Stimulated activated CD4-positive, alpha-beta T cell treated with anti-CD3 and anti-CD28 coated beads, Interleukin-1b, Interleukin-23, amount 100 ng/mL, for 1 hour (primary cell): ENCODE data around the gene SLC27A4.

Source experiments
- DNase-seq, 2 donors: peaks; one replicate each; pipeline ENCODE4 v3.0.0-alpha.2; 2020; ENCODE audit warnings: low read depth in 2 of 2

The SLC27A4 gene

DNA sequence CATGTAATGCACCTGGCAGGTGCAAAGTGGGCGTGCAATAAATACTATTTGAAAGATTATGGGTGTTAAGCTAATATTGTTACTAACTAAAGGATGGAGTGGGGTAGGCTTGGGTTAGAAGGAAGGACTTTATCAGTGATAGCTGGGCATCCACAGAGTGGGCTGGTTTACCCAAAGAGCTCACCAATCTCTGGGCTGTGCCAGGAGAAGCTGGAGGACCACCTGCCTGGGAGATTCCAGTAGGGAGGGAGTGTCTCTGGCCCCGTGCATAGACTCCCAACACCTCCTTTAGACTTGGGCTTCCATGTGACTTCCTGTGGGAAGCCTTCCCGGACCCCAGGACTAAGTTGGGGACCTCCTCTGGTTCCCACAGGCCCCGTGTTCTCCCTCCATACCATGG, 25.2 kb downstream of the SLC27A4 start:
- DNase-seq: no peak

DNA sequence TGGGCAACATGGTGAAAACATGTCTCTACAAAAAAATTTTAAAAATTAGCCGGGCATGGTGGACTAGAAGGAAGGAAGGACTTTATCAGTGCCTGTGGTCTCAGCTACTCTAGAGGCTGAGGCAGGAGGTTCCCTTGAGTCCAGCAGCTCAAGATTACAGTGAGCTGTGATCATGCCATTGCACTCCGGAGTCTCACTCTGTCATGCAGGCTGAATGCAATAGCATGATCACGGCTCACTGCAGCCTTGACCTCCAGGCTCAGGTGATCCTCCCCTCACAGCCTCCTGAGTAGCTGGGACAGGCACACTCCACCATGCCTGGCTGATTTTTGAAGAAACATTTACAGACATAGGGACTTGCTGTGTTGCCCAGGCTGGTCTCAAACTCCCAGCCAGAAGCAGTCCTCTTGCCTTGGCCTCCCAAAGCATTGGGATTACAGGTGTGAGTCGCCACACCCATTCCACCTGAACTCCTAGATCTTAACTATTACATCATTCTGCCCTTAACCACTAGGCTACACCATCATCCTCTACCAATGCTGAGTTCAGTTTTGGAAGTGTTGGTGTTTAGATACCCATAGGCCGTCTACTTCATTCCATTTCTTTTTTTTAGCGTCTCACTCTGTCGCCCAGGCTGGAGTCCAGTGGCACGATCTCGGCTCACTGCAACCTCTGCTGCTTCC, 28.8 kb downstream of the SLC27A4 start:
- no peak for DNase-seq

DNA sequence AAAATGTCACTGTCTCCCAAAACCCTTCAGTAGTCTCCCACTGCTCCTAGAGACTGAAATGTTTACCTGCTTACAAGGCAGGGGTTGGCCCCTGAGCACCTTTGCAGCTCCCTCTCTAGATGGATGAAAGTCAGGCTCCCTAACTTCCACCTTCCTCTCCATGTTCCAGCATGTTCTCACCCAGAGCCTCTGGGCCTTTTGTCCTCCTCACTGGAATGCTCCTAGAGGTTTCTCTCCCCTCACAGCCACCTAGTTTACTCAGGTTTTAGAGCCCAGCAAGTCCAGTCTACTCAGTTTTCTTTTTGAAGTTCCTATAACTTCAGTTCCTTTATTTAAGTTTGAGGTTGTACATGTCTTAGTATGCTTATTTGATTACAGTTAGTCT, 30.0 kb downstream of the SLC27A4 start:
- no peak for DNase-seq

DNA sequence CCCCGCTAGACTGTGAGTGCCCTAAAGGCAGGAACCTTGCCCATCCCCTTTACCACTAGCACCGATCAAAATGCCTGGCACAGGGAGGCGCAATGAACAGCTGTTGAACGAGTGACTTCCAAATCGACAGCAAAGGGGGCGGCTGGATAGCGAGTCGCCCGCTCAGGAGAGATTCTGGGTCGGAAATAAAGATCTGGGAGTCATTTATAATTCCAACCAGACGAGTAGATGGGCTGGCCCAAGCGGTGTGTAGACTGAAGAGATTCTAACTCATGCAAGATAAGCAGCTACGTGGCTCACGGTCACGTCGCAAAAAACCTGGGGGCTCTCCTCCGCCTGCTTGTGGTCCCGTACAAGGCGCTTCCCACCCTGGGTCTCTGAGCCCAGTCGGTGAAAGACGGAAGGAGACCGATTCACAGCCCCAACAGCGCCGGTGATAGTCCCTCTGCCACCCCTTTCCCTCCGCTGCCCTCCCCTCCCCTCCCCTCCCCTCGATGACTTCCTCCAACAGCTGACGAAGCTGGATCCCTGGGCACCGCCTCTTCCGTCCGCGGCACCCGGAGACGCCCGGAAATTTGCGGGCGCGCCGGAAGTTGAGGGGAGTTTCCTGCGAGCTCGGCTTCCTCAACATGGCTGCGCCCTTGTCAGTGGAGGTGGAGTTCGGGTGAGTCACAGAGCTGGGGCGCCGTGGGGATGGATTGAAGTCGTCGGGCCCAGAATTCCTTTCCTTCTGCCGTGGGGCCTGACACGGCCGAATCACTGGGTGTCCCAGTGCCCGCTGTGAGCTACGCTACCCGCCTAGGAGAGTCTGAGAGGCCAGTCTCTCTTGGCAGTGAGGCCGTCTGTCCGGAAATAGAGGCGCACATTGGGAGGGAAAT, 30.7 kb downstream of the SLC27A4 start, which contains the start of gene URM1:
TSS of gene URM1 (plus strand) at position 623 of the 878 bp plus-strand sequence. CDS start at position 630, 7 bp downstream.
- DNase-seq: peak; percentile 80 to 86

DNA sequence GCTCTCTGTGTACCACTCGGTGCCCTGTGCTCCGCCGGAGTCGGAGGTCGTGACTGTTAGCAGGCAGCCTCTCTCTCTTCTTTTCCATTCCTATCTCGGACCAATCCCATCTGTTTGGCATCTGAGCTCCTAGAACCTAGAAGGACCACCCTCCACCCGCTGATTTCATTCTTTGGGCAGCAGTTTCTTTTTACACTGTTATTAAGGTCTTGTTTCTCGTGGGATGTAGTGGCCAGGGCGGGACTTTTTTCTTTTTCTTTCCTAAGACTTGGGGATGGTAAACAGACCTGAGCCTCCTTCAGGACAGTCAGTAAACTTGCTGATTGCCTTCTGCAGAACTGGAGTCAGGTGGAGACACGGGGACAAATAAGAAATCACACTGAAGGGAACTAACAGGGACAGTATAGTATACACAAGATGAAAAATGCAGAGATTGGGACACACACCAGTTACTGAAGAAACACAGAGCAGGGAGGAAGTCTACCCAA, 31.3 kb downstream of the SLC27A4 start:
- no peak for DNase-seq

DNA sequence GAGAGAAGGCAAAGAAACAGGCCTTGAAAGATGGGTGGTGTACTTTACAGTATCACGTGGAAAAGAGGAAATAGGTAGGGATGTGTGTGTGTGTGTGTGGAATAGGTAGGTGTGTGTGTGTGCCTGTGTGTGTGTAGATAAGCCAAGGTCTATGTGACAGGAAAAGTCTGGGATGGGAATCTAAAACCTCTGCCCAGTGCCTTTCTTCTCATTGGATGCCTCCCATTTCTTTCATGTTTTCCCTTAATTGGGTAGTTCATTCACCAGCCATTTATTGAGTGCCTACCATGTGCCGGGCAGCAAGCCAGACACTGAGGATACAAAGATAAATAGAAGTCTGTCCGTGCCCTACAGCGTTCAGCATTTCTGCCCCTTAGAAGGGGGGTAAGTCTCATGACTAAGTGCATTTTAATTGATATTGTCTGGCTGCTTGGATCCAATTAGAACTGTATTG, 31.9 kb downstream of the SLC27A4 start:
- DNase-seq: no peak

DNA sequence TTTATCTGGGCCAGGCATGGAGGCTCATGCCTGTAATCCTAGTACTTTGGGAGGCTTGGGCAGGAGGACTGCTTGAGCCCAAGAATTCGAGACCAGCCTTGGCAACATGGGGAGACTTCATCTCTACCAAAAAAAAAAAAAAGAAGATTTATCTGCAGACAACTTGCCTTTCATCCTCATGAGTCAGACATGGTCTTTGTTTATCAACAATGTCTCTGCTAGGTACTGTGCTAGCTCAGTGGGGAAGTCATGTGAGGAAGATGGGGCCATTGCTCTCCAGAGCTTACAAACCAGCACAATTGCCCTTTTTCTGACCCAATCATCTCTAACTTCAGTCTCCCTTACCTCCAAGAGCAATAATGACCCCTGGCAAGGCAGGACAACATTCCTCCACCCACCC, 32.5 kb downstream of the SLC27A4 start:
- no peak for DNase-seq

DNA sequence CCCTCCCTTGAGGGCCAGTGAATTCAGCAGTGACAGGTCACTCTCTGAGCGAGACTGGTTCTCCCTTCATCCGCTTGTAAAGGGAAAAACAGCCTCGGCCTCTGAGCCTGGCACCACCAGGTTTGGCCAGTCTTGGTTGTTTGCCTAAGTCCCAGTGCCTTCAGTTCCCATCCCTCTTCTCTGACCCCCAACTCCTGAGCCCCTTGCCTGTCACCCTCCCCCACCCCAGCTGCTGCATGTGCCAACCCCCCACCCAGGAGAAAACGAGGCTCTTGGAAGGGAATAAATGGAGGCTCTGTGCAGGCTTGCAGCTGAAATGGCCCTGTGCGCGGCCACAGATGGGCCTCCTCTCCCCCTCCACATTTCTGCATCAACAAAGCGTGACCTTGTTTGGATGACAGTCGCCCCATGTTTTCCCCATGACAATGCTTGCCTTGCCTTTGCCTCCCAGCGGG, 33.9 kb downstream of the SLC27A4 start:
- no peak for DNase-seq

DNA sequence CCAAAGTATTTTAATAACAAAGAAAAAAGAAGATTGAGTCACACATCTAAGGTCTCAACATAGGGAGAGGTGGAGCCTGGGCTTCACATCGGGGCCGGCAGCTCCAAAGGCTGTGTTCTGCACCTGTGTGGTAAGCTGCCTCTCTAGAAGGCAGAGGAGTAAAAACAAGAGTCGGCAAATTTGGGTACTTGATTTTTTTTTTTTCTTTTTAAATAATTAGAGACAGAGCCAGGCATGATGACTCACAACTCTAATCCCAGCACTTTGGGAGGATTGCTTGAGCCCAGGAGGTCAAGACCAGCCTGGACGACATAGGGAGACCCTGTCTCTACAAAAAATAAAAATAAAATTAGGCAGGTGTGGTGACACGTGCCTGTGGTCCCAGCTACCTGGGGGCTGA, 35.5 kb downstream of the SLC27A4 start:
- no peak for DNase-seq

DNA sequence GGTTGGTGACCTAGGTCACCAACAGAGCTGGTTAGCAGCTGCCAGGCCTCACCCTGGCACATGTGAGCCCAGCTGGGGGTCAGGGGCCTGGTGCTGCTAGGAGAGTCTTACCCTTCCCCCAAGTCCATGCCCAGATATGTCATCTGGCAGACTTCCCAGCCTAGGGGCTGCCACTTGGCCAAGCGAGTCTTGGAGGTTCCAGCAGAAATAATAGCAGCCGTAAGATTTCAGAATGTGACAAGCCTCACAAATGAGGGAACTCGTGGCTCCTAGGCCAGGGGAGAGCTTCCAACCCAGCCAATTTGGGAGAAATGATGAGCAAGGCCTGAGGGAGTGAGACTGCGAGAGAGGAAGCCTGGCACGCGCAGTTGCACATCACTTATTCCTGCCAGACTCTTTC, 41.9 kb downstream of the SLC27A4 start:
- DNase-seq: no peak

DNA sequence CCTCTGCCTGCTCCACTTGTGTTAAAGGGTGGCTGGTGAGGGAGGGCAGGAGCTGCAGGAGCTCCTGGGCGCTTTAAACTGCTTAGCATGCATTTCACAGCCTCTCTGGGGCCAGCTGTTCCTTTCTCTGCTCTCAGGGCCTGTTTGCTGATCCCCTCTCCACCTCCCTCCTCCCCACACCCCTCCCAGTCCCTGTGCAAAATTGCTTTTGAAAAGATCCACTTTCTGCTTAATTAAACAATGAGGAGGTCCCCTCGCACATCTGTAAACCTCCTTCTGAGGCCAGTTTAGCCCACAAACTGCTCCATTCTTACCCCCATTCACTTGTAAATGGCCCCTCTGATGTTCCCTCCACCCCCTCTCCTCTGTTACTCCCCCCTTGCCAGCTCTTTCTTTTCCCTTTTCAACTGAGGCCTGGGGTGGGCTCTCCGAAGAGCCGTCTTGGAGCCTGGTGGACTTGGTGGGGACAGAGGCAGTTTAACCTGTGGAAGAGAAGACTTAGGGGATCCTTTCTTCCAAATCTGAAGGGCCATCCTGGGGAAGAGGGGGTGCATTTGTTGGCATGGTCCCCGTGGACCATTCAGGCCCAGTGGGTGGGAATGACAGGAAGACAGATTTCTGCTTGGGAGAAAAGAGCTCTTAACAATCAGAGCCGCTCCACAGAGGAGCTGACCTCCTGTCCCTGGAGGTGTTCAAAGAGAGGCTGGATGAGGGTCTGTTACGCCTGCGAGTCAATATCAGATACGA, 42.9 kb downstream of the SLC27A4 start:
- no peak for DNase-seq

DNA sequence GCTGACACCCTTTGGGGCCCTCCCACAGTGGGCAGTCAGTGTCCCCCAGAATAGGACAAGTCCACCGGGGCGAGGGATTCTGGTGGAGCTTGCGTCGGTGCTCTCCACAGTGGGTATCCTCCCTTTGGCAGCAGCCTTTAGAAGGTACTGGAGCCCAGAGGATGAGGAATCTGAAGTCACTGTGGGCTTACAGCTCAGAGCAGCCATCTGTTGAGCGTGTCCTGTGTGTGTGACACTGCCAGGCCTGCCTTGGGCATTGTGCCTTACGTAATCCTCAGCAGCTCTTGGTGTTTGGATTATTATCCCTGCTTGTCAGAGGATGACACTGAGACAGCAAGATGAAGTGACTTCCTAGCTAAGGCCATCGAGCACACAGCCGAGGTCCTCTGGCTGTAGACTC, 43.5 kb downstream of the SLC27A4 start:
- DNase-seq: no peak

DNA sequence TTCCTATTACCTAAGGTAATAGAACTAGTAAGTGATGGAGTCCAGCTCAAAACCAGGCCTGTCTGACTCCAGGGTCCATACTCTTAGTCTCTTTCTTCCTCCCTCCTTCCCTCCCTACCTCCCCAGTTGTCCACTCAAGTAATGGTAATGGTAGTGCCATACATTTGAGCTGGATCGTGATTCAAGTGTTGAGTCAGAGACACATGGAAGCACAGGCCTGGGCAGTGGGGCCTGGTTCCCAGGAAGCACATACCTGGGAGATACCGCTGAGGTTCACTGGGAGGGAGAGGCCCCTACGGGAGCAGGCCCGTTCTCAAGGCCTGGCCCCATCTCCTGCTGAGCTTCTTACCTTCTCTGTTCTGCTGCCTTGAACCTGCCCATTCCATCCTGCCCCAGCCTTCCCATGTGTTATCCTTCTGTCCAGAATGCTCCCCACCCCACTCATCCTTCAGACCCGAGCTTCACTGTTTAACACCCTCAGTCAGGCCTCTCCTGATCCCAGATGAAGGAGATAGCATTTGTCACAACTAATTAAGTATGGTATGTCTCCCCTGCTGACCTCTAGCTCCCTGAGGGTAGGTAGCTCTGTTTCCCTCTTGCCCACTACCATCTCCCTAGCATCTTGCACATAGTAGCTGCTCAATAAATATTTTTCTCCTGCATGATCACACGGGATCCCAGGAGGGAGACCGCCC, 44.6 kb downstream of the SLC27A4 start:
- DNase-seq: no peak

DNA sequence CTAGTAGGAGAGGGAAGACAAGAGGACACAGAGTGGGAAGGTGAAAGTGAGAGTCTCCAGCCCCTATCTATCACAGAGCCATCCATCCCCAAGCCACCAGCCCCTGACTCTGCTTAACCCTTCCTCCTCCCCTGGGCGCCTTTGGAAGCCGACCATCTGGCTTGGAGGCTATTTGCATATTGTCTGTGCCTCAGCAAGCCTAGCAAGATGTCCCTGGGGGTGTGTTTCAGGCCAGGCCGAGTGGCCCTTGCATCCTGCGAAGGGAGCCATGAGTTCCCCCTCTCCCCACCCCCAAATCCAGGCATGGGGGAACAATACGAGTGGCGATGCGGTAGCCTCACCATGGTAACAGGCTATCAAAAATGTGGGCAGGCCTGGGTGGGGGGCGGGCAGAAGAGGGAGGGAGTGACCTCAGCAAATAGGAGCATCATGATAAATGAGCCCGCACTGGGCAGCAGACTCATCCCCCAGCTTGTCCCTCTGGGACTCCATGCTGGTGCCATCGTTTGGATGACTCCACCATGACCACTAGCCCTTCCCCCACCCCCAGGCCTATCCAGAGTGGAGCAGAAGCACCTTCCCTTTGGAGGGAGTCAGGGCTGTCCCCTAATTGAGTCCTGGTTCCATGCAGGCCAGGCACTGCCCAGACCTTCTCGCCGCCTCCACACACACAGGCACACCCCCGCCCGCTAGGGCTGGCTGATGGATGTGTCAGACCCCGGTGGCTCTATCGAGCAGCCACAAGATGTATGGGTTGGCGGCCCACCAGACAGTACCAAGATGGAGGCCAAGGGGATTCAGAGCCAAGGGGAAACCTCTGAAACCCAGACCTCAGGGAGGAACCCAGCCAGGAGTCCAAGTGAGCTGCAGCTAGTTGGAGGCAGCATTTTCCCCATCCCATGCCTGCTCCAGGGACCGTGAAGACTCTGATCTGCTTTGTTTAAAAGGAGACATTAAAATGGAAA, 45.5 kb downstream of the SLC27A4 start:
- no peak for DNase-seq

DNA sequence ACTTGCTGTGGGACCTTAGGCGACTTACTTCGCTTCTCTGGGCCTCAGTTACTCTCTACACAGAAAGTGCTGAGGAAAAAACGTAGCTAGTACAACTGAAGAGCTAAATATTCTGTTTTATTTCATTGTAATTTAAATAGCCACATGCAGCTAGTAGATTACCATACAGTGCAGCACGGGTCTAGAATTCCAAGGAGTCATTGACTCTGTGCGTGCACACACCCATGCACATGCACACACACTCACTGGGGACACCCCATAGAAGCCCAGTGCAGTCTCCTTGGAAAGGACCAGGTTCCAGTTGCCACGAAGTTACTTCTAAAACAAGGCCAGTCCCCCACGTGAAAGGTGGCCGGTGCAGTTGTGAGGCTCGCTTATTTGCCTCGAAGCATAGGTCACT, 47.8 kb downstream of the SLC27A4 start:
- DNase-seq: no peak

DNA sequence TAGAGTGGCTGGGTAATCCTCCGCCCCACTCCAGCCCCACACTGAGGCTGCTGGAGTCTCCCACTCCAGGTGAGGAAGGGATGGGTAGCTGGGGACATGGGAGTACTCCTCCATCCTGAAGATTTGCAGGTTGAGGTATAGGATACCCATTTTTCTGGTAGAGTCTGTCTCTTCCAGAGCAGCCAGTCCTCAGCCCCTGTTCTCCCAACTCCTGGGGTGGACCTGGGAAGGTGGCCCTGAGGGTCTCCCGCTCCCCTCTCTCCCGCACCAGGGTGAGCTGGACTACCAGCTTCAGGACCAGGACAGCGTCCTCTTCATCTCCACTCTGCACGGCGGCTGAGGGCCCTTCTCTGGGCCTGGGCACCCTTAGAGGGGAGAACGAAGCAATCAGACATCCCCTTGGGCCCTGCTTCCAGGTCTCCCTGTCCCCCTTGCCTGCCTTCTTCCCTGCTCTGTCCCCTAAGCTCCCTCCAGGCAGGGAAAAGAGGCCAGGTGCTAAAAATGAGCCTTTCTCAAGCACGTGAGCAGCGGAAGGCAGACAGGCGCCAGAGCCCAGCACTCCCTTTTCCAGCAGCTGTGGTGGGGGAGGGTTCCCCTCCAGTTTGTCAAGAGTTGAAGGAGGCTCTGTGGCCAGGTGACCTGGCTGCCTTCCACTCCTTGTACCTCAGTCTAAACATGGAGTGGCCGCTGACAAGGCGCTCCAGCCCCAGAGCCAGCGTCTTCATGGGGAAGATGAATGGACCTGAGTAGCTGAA, 49.2 kb downstream of the SLC27A4 start:
- DNase-seq: no peak

DNA sequence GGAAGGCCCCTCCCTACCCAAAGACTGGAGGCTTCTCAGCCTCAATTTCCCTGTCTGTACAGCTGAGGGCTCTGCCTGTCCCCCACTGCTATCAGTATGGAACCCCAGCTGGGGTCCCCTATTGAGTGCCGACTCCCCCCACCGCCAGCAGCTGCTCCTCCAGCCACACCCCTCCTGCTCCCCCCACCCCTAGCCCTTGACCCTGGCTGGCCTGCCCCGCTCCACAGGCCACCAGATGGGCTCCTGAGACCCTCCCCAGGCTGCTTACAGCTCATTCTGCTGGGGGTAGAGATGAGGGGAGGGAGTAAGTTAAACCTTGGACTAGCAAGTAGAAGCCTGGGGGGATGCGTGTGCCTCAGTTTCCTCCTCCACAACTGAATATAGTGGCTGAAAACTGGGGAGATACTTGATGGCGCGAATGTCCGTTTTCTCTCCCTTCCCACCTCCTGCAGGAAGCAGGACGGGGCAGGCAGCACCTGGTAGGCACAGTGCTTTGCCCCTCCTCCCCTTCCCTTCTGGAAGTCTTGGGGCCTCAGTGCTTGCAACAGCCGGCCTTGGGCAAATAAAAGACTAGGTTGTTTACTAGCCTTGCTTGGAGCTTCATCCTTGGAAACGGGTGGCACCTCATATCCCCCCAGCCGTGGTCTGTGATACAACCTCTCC, 50.0 kb downstream of the SLC27A4 start:
- no peak for DNase-seq

DNA sequence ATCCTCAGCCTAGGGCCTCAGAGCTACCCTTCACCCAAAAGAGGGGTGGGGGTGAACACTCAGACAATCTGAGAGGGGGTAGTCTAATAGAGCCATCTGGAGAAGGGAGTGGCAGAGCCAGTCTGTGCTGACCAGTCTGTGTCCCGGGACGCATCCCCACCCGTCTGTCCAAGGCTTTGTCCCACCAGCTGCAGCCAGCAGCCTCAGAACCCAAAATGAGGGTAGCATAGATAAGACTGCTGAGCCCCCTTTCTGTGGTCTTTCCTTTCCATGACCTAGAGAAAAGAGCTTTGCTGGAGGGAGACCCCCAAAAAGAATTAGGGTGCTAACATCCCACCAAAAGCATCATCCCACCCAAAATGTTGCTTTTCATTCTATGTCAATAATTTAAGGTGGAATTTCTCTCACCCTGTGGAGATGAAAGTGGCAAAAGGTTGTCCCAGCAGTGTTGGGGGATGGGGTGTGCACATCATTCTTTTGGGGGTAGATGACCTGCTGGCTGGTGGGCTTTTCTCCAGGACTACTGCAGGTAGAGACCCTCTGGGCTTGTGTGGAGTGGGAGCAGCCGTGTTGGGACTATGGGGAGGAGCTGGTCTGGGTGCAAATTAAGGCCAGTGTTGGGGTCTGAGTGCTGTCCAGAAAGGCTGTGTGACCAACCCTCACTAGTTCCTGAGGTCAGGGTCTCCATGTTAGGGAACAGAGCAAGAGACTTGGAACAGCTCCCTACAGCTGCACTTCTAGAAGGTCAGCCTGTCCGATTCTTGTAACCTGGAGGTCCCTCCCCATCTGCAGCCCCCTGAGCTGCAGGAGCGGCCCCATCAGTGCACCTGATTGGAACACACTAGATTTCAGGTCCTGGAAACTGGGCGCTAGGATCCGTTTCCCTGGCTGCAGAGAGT, 50.7 kb downstream of the SLC27A4 start:
- DNase-seq: no peak
